Ishikawa (cell line): ENCODE data around the gene REXO4.

Experiments used
- CEBPB ChIP-seq: IDR thresholded peaks from 2 replicates; pipeline ENCODE4 v1.6.1; 2012
- CREB1 ChIP-seq: IDR thresholded peaks from 2 replicates; pipeline ENCODE4 v1.6.1; 2012; ENCODE audit warnings: low read depth
- EGR1 ChIP-seq: IDR thresholded peaks from 2 replicates; pipeline ENCODE4 v1.6.1; 2012
- EP300 ChIP-seq: IDR thresholded peaks from 2 replicates; pipeline ENCODE4 v1.6.1; 2012; ENCODE audit warnings: borderline replicate concordance
- FOXM1 ChIP-seq: IDR thresholded peaks from 2 replicates; pipeline ENCODE4 v1.6.1; 2012; ENCODE audit warnings: low read depth, borderline replicate concordance
- NFIC ChIP-seq: IDR thresholded peaks from 2 replicates; pipeline ENCODE4 v1.6.1; 2012
- RAD21 ChIP-seq: IDR thresholded peaks from 2 replicates; pipeline ENCODE4 v1.6.1; 2012; ENCODE audit warnings: low read depth
- TAF1 ChIP-seq: IDR thresholded peaks from 2 replicates; pipeline ENCODE4 v1.6.1; 2012; ENCODE audit warnings: low read depth, mild to moderate bottlenecking
- TCF12 ChIP-seq: IDR thresholded peaks from 2 replicates; pipeline ENCODE4 v1.6.1; 2012; ENCODE audit warnings: low read depth
- TEAD4 ChIP-seq: IDR thresholded peaks from 2 replicates; pipeline ENCODE4 v1.6.1; 2012
- YY1 ChIP-seq: IDR thresholded peaks from 2 replicates; pipeline ENCODE4 v1.6.1; 2012; ENCODE audit warnings: low read depth
- ZBTB7A ChIP-seq: IDR thresholded peaks from 2 replicates; pipeline ENCODE4 v1.6.1; 2012; ENCODE audit warnings: low read depth
- TF ChIP-seq, protein P1 (sequence below): IDR thresholded peaks from 2 replicates; pipeline ENCODE4 v1.6.1; 2012; ENCODE audit warnings: low read depth, mild to moderate bottlenecking
- TF ChIP-seq, protein P2 (sequence below): IDR thresholded peaks from 2 replicates; pipeline ENCODE4 v1.6.1; 2012
- TF ChIP-seq, protein P3 (sequence below): IDR thresholded peaks from 2 replicates; pipeline ENCODE4 v1.6.1; 2012

The REXO4 gene

DNA sequence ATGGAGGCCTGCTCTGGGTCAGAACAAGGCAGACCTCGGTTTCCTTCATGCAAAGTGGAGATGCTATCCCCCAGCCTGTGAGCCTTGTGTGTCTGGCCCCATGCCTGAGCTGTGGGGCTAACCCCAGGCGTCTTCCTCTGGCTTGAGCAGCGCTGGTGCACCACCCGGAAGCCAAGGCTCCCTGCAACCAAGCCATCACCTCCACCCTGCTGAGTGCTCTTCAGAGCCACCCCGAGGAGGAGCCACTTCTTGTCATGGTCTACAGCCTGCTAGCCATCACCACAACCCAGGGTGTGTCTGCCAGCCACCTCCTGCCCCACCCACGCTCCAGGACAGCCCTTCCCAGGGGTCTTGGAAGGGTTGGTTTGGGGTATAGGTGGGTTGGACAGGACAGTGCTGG, 16.2 kb downstream of the REXO4 start:
- TF ChIP-seq NFIC (no peak), YY1 (no peak), TEAD4 (no peak), CEBPB (no peak)
- TF ChIP-seq, protein P1, sequence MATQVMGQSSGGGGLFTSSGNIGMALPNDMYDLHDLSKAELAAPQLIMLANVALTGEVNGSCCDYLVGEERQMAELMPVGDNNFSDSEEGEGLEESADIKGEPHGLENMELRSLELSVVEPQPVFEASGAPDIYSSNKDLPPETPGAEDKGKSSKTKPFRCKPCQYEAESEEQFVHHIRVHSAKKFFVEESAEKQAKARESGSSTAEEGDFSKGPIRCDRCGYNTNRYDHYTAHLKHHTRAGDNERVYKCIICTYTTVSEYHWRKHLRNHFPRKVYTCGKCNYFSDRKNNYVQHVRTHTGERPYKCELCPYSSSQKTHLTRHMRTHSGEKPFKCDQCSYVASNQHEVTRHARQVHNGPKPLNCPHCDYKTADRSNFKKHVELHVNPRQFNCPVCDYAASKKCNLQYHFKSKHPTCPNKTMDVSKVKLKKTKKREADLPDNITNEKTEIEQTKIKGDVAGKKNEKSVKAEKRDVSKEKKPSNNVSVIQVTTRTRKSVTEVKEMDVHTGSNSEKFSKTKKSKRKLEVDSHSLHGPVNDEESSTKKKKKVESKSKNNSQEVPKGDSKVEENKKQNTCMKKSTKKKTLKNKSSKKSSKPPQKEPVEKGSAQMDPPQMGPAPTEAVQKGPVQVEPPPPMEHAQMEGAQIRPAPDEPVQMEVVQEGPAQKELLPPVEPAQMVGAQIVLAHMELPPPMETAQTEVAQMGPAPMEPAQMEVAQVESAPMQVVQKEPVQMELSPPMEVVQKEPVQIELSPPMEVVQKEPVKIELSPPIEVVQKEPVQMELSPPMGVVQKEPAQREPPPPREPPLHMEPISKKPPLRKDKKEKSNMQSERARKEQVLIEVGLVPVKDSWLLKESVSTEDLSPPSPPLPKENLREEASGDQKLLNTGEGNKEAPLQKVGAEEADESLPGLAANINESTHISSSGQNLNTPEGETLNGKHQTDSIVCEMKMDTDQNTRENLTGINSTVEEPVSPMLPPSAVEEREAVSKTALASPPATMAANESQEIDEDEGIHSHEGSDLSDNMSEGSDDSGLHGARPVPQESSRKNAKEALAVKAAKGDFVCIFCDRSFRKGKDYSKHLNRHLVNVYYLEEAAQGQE, result no peak

DNA sequence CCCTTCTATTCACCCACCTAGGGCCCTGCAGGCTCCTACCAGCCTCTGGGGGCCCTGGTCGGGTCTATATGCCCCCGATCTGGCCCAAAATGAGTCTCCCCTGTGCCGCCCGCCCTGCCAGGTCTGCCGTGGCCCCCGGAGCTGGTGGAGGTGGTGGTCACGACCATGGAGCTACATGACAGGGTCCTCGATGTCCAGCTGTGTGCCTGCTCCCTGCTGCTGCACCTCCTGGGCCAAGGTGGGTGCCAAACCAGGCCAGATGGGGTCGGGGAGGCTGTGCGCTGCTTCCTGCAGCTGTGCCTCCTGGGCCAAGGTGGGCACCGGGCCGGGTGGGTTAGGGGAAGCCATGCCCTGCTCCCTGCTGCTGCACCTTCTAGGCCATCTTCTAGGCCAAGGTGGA, 17.5 kb downstream of the REXO4 start:
- TF ChIP-seq YY1 (no peak), EGR1 (no peak), TAF1 (no peak), TEAD4 (no peak)
- TF ChIP-seq, protein P2, sequence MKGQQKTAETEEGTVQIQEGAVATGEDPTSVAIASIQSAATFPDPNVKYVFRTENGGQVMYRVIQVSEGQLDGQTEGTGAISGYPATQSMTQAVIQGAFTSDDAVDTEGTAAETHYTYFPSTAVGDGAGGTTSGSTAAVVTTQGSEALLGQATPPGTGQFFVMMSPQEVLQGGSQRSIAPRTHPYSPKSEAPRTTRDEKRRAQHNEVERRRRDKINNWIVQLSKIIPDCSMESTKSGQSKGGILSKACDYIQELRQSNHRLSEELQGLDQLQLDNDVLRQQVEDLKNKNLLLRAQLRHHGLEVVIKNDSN, result no peak

DNA sequence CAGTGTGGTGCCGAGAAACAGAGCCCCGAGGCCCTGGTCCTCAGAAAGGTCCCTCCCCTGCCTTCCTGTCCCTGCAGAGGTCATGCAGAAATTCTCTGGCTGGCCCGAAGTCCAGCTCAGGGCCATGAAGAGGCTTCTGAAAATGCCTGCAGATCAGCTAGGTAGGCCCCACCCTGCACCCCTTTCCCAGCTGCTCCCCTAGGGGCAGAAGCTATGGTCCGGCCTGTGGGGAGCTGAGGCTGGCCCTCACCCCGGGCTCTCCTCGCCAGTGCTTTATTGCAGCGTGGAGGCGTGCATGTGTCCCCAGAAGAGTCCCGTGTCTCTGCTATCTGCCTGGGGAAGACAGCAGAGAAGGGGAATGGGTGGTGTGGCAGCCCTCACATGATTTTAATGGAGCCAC, 19.9 kb downstream of the REXO4 start:
- no peak for TF ChIP-seq EP300
- TF ChIP-seq NFIC, result no peak
- TF ChIP-seq, protein P3, sequence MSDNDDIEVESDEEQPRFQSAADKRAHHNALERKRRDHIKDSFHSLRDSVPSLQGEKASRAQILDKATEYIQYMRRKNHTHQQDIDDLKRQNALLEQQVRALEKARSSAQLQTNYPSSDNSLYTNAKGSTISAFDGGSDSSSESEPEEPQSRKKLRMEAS, result no peak
- no peak for TF ChIP-seq TEAD4
- TF ChIP-seq ZBTB7A, result no peak
- no peak for TF ChIP-seq CEBPB
- no peak for TF ChIP-seq RAD21
- TF ChIP-seq FOXM1, result no peak
- TF ChIP-seq, protein P2, result no peak
- no peak for TF ChIP-seq CREB1

DNA sequence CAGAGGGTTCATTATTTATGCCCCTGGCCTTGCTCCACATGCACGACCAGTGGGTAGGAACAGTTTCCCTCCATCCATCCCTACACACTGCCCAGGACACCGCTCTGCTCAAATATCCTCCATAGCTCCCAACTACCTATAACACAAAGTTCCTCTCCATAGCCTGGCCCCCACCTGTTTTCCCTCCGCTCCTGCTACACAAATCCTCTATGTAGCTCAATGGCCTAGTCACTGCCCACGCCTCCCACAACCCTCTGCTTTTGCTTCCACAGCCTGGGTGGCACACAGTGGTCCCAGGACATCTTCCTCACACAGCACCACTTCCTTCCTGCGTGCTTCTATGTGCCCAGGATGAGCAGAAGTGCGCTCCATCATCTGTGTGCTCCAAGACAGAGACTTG, 20.4 kb downstream of the REXO4 start:
- TF ChIP-seq FOXM1 (no peak), TCF12 (no peak), ZBTB7A (no peak), NFIC (no peak), RAD21 (no peak), EGR1 (no peak), CEBPB (no peak), EP300 (no peak), YY1 (no peak), CREB1 (no peak), TAF1 (no peak), TEAD4 (no peak)
- TF ChIP-seq, protein P3, result no peak
- TF ChIP-seq, protein P2, result no peak
- TF ChIP-seq, protein P1, result no peak

DNA sequence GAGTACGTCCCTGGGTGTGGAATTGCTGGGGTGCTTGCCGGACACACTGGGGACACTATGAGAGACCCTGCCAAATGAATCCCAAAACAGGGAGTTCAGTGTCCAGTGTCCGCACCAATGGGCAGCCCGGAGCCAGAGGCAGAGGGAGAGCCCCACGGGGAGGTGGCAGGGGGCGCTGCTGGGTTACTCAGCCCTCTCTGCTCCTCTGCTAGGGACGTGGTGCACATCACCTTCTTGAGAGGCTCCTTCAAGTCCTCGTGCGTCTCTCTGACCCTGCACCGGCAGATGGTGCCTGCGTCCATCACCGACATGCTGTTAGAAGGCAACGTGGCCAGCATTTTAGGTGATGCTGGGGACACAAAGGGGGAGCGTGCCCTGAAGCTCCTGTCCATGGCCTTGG, 20.9 kb downstream of the REXO4 start:
- TF ChIP-seq TCF12 (no peak), CEBPB (no peak), CREB1 (no peak), RAD21 (peak; percentile 46; the same call in 1 of the 2 replicates), EP300 (no peak), FOXM1 (no peak)
- TF ChIP-seq, protein P1, result no peak
- TF ChIP-seq, protein P2, result no peak
